Prostate gland (tissue), 2 donors: ENCODE results near the gene AHCYL2.

Experiments used
- POLR2A ChIP-seq: fragments of 450-650 bp; IDR thresholded peaks from one replicate; pipeline ENCODE4 v1.6.1; 2016; ENCODE audit warnings: antibody characterized with exemption, mild to moderate bottlenecking
- POLR2AphosphoS5 ChIP-seq: sonication (generic); formaldehyde crosslinking; IDR thresholded peaks from one replicate; pipeline ENCODE4 v1.6.1; 2017; ENCODE audit warnings: antibody characterized with exemption
- TF ChIP-seq, protein P1 (sequence below), 4 experiments: fragments of 200-600 bp in 2 of 4; fragments of 450-650 bp in 2 of 4; sonication (generic) in 2 of 4; IDR thresholded peaks; 1 replicate in 3 of 4; 2 replicates in 1 of 4; pipeline ENCODE4 v1.5.1; 2016 to 2019; ENCODE audit warnings: antibody characterized with exemption in 4 of 4, mild to moderate bottlenecking in 2 of 4, moderate library complexity in 2 of 4

DNA sequence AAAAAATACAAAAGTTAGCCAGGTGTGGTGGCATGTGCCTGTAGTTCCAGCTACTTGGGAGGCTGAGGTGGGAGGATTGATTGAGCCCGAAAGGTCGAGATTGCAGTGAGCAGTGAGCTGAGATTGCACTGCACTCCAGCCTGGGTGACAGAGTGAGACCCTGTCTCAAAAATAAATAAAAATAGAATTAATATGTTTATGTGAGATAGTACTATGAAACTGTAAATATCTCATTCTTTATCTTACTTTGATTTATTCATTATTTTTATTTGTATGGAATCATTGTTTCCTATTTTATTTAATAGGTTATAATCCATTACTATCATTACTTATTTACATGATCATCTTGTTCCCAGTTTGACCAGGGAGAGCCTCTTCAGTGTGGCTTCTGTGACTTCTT lies 168.4 kb downstream of the AHCYL2 start:
- TF ChIP-seq, protein P1, sequence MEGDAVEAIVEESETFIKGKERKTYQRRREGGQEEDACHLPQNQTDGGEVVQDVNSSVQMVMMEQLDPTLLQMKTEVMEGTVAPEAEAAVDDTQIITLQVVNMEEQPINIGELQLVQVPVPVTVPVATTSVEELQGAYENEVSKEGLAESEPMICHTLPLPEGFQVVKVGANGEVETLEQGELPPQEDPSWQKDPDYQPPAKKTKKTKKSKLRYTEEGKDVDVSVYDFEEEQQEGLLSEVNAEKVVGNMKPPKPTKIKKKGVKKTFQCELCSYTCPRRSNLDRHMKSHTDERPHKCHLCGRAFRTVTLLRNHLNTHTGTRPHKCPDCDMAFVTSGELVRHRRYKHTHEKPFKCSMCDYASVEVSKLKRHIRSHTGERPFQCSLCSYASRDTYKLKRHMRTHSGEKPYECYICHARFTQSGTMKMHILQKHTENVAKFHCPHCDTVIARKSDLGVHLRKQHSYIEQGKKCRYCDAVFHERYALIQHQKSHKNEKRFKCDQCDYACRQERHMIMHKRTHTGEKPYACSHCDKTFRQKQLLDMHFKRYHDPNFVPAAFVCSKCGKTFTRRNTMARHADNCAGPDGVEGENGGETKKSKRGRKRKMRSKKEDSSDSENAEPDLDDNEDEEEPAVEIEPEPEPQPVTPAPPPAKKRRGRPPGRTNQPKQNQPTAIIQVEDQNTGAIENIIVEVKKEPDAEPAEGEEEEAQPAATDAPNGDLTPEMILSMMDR (IDR thresholded peaks at IDR 0.05): no peak
- TF ChIP-seq POLR2A: no peak
- no peak for TF ChIP-seq POLR2AphosphoS5
